Lower leg skin (tissue), 4 donors: ENCODE results near the gene TVP23B. TPM values are rescaled to one million over a fixed set of nuclear protein-coding genes. Genes with fewer than 3 reads are reported as not detected.
"Not testable (repeated sequence)": the region's sequence is repeated elsewhere in the genome, so short reads cannot be mapped to it uniquely, and the experiment has no call there.

Source experiments
- DNase-seq, 2 donors: peaks; one replicate each; pipeline ENCODE4 v3.0.0-alpha.2; 2019; ENCODE audit warnings: low spot score in 2 of 2
- H3K4me3 ChIP-seq: fragments of 200-600 bp; sonication (generic); 2 replicates; pipeline ENCODE4 v1.5.1; 2017; ENCODE audit warnings: mild to moderate bottlenecking, low read depth; ENCODE audit not compliant: poor library complexity, severe bottlenecking
- POLR2A ChIP-seq, 2 donors: fragments of 450-650 bp; IDR thresholded peaks; one replicate each; pipeline ENCODE4 v1.6.1; 2016 to 2017; ENCODE audit warnings: antibody characterized with exemption in 2 of 2, mild to moderate bottlenecking in 1 of 2, moderate library complexity in 1 of 2
- WGBS, 2 donors: methylation state at CpG; one replicate each; pipeline ENCODE4 v1.1.5; 2018; 5-methylcytosine and 5-hydroxymethylcytosine counted together
- intact Hi-C: fragments of 100-400 bp; cut with DNase I; formaldehyde crosslinking; loops from one replicate; pipeline ENCODE4 v1.15.0; 2023; ENCODE audit warnings: low total_unique reads
- total RNA-seq, 4 donors: library from RNA; depleted of rRNA; stranded (reverse); fragments of >200 nt; gene quantifications; one replicate each; pipeline ENCODE4 v1.1.0, GENCODE V29; 2016

The TVP23B gene
- total RNA-seq = 10 to 100 TPM; 27.9 to 49.6 (median 33.6) TPM

- peak within 1 kb of the TSS; percentile 47 for H3K4me3 ChIP-seq
- DNase-seq = peak; percentile 95 to 99
- intact Hi-C loops = not testable (repeated sequence)
- WGBS, 2 donors = 0 to 1% methylated on average over 9 to 52 of the region's 56 CpGs
- TF ChIP-seq POLR2A (IDR thresholded peaks at IDR 0.05) = peak in 1 of 2 donors; percentile 69
Observed at GRCh38 chr17:18780991-18781718, at the start of gene TVP23B. TVP23B (plus strand) TSS chr17:18781183; CDS start chr17:18781294, 111 bp downstream.

GRCh38 chr17:18732438-18732837, 48.5 kb upstream of the TVP23B start:
- intact Hi-C loops, DNase-seq, H3K4me3 ChIP-seq: not testable (repeated sequence)
- WGBS, 2 donors = 78 to 86% methylated on average over 1 of the region's 1 CpG

GRCh38 chr17:18733350-18733749, 47.6 kb upstream of the TVP23B start:
- intact Hi-C loops, H3K4me3 ChIP-seq, DNase-seq: not testable (repeated sequence)
- WGBS, 2 donors = 81 to 86% methylated on average over 4 of the region's 4 CpGs

- peak in 1 of 2 donors; percentile 50 for DNase-seq
- H3K4me3 ChIP-seq, intact Hi-C loops: not testable (repeated sequence)
- WGBS, 2 donors = 70 to 71% methylated on average over 7 of the region's 7 CpGs
Observed at GRCh38 chr17:18739616-18740391, 41.2 kb upstream of the TVP23B start.

- H3K4me3 ChIP-seq, intact Hi-C loops: not testable (repeated sequence)
- DNase-seq = peak in 1 of 2 donors; percentile 6
- WGBS, 2 donors = 66 to 81% methylated on average over 2 to 4 of the region's 6 CpGs
Observed at GRCh38 chr17:18741228-18741627, 39.8 kb upstream of the TVP23B start.

- WGBS, 2 donors = 23 to 57% methylated on average over 6 to 7 of the region's 10 CpGs
- intact Hi-C loops, H3K4me3 ChIP-seq: not testable (repeated sequence)
- peak in 1 of 2 donors; percentile 2 for DNase-seq
Observed at GRCh38 chr17:18743699-18744421, 37.1 kb upstream of the TVP23B start, which contains the start of gene FBXW10. FBXW10 (plus strand) TSS chr17:18744054; CDS start chr17:18744245, 191 bp downstream.

GRCh38 chr17:18744726-18745125, 36.3 kb upstream of the TVP23B start:
- 51 to 71% methylated on average over 3 to 4 of the region's 4 CpGs for WGBS, 2 donors
- intact Hi-C loops = not testable (repeated sequence)

GRCh38 chr17:18746551-18746950, 34.4 kb upstream of the TVP23B start:
- H3K4me3 ChIP-seq, intact Hi-C loops: not testable (repeated sequence)
- 68 to 74% methylated on average over 3 of the region's 3 CpGs for WGBS, 2 donors
- peak in 1 of 2 donors; percentile 17 for DNase-seq

More at GRCh38 chr17:18744726-18745125, 36.3 kb upstream of the TVP23B start:
- DNase-seq = peak in 1 of 2 donors; percentile 23
- not testable (repeated sequence) for H3K4me3 ChIP-seq

GRCh38 chr17:18747501-18747900, 33.5 kb upstream of the TVP23B start:
- H3K4me3 ChIP-seq, intact Hi-C loops, DNase-seq: not testable (repeated sequence)
- WGBS, 2 donors = 55 to 73% methylated on average over 6 of the region's 6 CpGs

- DNase-seq, H3K4me3 ChIP-seq, intact Hi-C loops: not testable (repeated sequence)
- WGBS, 2 donors = 73 to 89% methylated on average over 1 of the region's 1 CpG
Observed at GRCh38 chr17:18750242-18750641, 30.7 kb upstream of the TVP23B start.

GRCh38 chr17:18753829-18754409, 27.1 kb upstream of the TVP23B start:
- WGBS, 2 donors = 83% methylated on average over 6 of the region's 6 CpGs
- intact Hi-C loops, H3K4me3 ChIP-seq: not testable (repeated sequence)
- peak in 1 of 2 donors; percentile 21 for DNase-seq

- intact Hi-C loops = not testable (repeated sequence)
Observed at GRCh38 chr17:18755969-18756368, 25.0 kb upstream of the TVP23B start.

GRCh38 chr17:18757368-18758044, 23.5 kb upstream of the TVP23B start:
- intact Hi-C loops, H3K4me3 ChIP-seq: not testable (repeated sequence)
- WGBS, 2 donors = 82 to 95% methylated on average over 8 of the region's 8 CpGs
- DNase-seq = peak in 1 of 2 donors; percentile 0

More at GRCh38 chr17:18755969-18756368, 25.0 kb upstream of the TVP23B start:
- DNase-seq, H3K4me3 ChIP-seq: not testable (repeated sequence)
- WGBS, 2 donors = 72 to 82% methylated on average over 2 to 4 of the region's 4 CpGs

GRCh38 chr17:18758344-18758743, 22.6 kb upstream of the TVP23B start:
- DNase-seq, H3K4me3 ChIP-seq, intact Hi-C loops: not testable (repeated sequence)
- WGBS, 2 donors = 80 to 100% methylated on average over 1 of the region's 6 CpGs
